ENCODE results near the gene ATAD3A.

The ATAD3A gene

DNA sequence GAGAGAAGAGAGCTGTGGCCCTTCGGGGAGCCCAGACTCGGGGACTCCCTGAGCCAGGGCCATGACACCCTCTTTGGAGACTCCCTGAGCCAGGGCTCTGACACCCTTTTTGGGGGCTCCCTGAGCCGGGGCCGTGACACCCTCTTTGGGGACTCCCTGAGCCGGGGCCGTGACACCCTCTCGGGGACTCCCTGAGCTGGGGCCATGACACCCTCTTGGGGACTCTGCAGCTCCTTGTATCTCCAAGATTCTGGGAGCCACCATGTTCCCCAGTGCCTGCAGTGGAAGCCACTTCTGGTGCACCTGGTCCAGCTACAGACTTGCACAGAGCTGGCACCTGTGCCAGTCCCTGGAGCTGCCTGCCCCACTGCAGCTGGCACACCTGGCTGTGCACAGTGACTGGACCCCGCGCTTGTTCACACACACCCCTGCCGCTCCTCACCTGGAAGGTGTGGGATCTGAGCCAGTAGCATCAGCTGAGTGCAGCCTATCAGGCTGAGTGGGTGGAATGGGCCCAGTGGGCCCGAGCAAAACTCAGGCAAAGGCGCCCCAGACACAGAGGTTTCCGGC lies 66.5 kb downstream of the ATAD3A start:
- TF ChIP-seq, protein P1, sequence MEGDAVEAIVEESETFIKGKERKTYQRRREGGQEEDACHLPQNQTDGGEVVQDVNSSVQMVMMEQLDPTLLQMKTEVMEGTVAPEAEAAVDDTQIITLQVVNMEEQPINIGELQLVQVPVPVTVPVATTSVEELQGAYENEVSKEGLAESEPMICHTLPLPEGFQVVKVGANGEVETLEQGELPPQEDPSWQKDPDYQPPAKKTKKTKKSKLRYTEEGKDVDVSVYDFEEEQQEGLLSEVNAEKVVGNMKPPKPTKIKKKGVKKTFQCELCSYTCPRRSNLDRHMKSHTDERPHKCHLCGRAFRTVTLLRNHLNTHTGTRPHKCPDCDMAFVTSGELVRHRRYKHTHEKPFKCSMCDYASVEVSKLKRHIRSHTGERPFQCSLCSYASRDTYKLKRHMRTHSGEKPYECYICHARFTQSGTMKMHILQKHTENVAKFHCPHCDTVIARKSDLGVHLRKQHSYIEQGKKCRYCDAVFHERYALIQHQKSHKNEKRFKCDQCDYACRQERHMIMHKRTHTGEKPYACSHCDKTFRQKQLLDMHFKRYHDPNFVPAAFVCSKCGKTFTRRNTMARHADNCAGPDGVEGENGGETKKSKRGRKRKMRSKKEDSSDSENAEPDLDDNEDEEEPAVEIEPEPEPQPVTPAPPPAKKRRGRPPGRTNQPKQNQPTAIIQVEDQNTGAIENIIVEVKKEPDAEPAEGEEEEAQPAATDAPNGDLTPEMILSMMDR (conservative IDR thresholded peaks at IDR 0.05; ENCODE audit: low read depth, low read length) = no peak
- no peak overlapping the region for H3K4me3 ChIP-seq (ENCODE audit: low read length)
- DNase-seq (ENCODE audit: low read depth) = no peak

DNA sequence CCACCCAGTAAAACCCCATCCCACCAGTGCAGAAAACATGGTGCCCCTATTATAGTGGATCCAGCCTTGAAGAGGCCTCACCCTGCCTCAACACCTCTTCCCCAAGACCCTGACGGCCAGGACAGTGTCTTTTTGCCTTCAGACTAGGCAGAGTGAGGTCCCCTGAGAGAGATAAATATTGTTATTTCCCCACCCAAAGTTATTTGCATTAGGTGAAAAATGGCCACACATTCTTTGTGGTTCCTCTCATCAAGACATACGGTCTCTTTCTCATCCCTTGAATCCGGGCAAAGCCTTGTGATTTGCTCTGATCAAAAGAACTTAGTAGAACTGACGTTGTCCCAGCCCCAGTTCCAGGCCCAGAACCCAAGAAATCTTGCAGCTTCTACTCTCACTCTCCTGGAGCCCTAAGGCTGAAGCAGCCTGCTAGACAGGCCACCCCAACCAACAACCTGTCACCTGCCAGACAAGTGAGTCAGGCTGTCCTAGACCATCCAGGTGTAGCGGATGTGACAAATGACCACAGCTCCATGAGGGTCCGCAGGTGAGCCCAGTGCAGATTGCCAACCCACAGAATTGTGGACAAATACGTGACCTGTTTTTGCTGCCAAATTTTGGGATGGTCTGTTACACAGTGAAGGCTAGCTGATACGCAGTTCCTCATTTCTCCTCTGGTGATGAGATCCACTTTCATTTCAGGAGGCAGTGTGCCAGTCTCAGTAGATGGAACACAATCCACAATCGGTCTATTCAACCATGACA lies 70.8 kb downstream of the ATAD3A start:
- no peak overlapping the region for H3K4me3 ChIP-seq (ENCODE audit: low read length)
- DNase-seq (ENCODE audit: low read depth) = no peak
- TF ChIP-seq, protein P1 (conservative IDR thresholded peaks at IDR 0.05; ENCODE audit: low read depth, low read length) = no peak

DNA sequence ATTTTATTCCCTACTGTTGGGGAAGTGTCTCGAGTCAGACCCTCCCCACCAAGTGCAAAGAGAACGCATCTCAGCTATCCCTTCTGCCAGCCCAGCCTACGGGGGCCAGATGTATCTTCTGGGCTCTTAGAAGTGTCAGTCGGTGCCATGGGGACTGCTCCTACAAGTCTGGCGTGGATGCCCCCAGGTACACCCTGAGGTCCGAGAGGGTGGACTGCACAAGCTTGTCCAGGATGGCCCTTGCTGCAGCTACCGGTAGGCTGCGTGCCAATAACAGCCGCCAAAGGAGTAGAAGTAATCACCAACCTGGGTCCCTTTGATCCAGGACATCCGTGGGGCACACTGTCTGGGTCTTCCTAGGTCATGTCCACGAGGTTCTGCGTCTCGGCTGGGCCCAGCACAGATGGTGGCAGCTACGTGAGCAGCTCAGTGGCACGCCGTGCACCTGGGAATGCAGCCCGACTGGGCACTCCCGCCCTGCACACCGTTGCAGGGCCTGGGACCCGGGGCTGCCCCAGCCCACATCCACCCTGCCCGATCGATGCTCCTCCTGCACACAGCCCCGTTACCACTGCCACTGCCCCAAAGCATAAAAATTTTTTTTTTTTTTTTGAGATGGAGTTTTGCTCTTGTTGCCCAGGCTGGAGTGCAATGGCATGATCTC lies 71.5 kb downstream of the ATAD3A start:
- TF ChIP-seq, protein P1 (conservative IDR thresholded peaks at IDR 0.05; ENCODE audit: low read depth, low read length) = no peak
- no peak overlapping the region for H3K4me3 ChIP-seq (ENCODE audit: low read length)
- no peak for DNase-seq (ENCODE audit: low read depth)
